ENCODE measurements around the gene BCL10.

The BCL10 gene

DNA sequence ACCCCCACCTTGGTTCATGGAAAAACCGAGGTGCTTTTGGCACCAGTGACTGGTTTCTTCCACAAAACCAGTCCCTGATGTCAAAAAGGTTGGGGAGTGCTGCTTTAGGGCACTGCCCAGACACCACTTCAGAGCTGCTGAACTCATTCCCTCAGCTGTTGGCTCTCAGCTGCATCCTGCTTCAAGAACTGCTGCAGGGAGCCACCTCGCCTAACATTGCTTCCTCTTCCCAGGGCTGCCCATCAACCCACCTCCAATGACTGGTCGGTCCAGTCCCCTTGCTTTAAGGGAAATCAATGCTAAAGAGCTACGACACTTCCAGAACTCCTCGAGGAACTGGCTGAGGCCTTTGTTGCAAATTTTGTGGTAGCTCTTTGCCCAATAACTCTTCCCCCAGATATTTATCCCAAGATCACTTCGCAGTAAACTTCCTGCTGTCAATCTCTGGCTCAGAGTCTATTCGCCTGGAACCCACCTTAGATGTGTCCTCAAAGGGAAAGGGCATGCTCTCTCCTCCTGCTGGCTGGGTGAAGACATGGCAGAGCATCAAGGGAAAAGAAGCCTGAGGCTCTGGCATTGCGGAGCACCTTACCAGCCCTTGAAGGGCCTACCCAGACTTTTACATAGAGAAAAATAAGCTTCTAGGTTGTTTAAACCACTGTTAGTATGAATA, 46.0 kb downstream of the BCL10 start:
- CTCF ChIA-PET: interaction anchor here (0.6 to 1.5 kb wide), 4 partner anchors 9 to 121 kb away, joined by 3 to 4 read pairs (median 4); no protein-coding TSS in a partner anchor
- TF ChIP-seq, protein P1, sequence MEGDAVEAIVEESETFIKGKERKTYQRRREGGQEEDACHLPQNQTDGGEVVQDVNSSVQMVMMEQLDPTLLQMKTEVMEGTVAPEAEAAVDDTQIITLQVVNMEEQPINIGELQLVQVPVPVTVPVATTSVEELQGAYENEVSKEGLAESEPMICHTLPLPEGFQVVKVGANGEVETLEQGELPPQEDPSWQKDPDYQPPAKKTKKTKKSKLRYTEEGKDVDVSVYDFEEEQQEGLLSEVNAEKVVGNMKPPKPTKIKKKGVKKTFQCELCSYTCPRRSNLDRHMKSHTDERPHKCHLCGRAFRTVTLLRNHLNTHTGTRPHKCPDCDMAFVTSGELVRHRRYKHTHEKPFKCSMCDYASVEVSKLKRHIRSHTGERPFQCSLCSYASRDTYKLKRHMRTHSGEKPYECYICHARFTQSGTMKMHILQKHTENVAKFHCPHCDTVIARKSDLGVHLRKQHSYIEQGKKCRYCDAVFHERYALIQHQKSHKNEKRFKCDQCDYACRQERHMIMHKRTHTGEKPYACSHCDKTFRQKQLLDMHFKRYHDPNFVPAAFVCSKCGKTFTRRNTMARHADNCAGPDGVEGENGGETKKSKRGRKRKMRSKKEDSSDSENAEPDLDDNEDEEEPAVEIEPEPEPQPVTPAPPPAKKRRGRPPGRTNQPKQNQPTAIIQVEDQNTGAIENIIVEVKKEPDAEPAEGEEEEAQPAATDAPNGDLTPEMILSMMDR (conservative IDR thresholded peaks at IDR 0.05; ENCODE audit: low read depth): no peak
- POLR2A ChIA-PET (ENCODE audit: low non-redundant PET): no interaction called here
- no peak overlapping the region for H3K27ac ChIP-seq
- DNase-seq (ENCODE audit: low spot score): no peak

DNA sequence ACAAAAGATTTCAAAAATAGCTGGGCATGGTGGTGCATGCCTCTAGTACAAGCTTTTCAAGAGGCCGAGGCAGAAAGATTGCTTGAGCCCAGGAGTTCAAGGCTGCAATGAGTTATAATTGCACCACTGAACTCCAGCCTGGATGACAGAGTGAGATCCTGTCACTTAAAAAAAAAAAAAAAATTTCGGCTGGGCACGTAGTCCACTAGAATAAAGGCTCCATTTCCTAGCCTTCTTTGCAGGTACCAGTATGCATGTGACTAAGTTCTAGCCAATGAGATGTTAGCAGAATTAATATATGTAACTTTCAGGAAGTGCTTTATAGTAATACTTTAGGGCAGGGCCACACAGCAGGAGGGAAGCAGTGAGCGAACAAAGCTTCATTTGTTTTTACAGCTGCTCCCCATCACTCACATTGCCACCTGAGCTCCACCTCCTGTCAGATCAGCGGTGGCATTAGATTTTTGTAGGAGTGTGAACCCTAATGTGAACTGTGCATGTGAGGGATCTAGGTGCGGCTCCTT, 46.8 kb downstream of the BCL10 start:
- CTCF ChIA-PET: interaction anchor here (0.6 to 1.5 kb wide), 3 partner anchors 10 to 120 kb away, joined by 3 to 4 read pairs (median 4); no protein-coding TSS in a partner anchor

DNA sequence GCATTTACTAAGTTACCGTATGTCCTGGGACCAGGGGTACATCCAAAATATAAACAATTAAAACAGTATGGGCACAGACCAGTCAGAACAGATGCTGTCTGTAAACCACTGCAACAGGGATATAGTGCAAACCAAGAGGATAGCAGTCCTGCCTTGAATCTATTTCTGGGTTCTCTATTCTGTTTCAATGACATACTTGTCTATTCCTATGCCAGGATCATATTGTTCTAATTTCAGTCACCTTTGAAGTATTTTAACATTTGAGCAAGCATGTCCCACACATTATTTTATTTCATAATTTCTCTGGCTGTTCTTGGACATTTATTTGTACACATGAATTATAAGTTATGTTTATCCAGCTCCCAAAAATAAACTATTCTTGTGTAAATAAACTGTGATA, 47.5 kb downstream of the BCL10 start:
- POLR2A ChIA-PET (ENCODE audit: low non-redundant PET): no interaction called here
- H3K27ac ChIP-seq: no peak overlapping the region
- TF ChIP-seq, protein P1 (conservative IDR thresholded peaks at IDR 0.05; ENCODE audit: low read depth): no peak
- no peak for DNase-seq (ENCODE audit: low spot score)
- CTCF ChIA-PET: interaction anchor here (0.6 kb wide), 1 partner anchor 926 kb away, joined by 6 read pairs; no protein-coding TSS in a partner anchor

More for the DNA sequence above, 46.8 kb downstream of the BCL10 start:
- TF ChIP-seq, protein P1 (conservative IDR thresholded peaks at IDR 0.05; ENCODE audit: low read depth): no peak
- no peak for DNase-seq (ENCODE audit: low spot score)
- H3K27ac ChIP-seq: no peak overlapping the region
- POLR2A ChIA-PET (ENCODE audit: low non-redundant PET): no interaction called here

DNA sequence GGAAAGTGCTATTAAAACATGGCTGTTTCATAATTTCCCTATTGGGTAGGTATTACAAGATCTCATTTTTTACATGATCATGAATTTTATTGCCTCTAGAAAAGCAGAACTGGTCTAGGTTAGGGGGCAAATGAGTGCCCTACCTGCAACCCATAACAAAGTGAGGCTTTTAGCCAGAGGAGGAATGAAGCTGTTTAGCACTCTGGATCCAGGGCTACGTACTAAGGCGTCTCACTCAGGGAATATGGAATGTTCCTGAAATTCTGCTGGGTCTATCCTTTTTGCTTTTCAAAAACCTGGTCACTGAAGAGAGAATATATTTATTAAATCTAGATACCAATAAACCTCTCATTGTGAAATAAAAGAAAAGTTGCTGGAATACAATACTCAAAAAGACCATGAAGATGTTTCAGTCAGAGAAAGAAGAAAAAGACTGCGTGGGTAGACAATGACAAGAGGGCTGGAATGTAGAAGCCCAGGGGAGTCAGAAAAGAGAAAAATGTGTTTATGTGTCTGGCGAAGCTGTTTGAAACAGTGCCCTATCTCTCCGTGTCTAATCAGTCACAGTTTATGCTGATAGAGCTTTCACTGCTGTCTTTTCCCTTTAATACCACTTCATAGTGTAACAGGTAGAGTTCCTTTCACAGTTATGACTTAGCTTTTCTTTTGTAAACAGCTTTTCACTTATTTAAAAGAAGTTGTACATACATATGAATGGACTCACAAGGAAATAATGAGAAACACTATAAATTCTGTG, 50.6 kb downstream of the BCL10 start:
- no peak overlapping the region for H3K27ac ChIP-seq
- no peak for DNase-seq (ENCODE audit: low spot score)
- POLR2A ChIA-PET (ENCODE audit: low non-redundant PET): interaction anchor here (1.3 kb wide), 1 partner anchor 26 kb away, joined by 3 read pairs; no protein-coding TSS in a partner anchor
- TF ChIP-seq, protein P1 (conservative IDR thresholded peaks at IDR 0.05; ENCODE audit: low read depth): no peak
- CTCF ChIA-PET: no interaction called here

DNA sequence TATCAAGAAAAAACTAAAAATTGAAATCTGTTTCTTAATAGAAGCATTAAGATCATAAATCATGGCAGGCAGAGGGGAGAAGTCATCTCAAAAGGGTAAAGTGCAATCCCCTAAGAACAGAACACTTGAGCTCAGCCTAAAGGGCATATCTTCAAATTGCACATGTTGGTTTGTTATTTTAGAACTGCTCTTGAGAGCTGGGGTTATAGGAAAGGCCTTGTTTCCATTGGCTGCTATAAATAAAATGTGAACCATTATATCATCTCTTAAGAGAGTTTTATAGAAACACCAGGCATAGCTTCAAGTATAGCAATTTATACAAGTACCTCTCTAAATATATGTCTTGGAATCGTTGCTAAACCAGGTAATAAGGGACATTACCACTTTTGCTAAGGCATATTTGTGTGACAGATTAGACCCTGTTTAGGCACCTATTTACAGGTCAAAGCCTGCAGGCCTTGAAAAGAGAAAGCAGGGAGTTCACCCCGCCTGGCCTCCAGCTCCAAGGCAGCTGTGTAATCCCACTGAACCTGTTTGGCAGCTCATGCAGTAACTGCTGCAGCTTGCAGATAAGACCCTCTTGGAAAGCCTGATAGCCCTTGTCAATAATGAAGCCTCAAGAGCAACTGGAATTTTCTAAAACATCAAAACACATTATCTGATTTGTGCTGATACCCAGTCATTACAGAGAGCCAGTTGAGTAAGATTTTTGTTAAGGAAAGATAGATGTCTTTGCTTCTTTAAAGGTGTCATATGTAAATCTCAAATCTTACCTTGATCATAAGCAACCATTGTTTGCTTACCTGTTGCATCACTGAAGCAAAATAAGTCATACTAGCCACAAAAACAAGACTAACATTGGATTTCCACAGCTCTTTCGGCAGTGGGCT, 51.5 kb downstream of the BCL10 start:
- DNase-seq (ENCODE audit: low spot score): no peak
- no peak overlapping the region for H3K27ac ChIP-seq
- POLR2A ChIA-PET (ENCODE audit: low non-redundant PET): interaction anchor here (1.3 kb wide), 1 partner anchor 25 kb away, joined by 3 read pairs; no protein-coding TSS in a partner anchor
- CTCF ChIA-PET: interaction anchor here (0.8 to 1.3 kb wide), 2 partner anchors 15 to 173 kb away, joined by 3 to 7 read pairs; no protein-coding TSS in a partner anchor
- TF ChIP-seq, protein P1 (conservative IDR thresholded peaks at IDR 0.05; ENCODE audit: low read depth): no peak

Measured in RWPE1 (cell line).